GM10266 (cell line): ENCODE results near the gene MEGF9.

ENCODE experiments used
- DNase-seq: peaks from one replicate; pipeline ENCODE4 v3.0.0; 2012; ENCODE audit errors: extremely low spot score
- TF ChIP-seq, protein P1 (sequence below): IDR thresholded peaks from 2 replicates; pipeline ENCODE4 v1.5.1; 2012; ENCODE audit warnings: mild to moderate bottlenecking, low read depth; ENCODE audit not compliant: control insufficient read depth, insufficient read depth; ENCODE audit errors: missing control alignments

The MEGF9 gene

DNA sequence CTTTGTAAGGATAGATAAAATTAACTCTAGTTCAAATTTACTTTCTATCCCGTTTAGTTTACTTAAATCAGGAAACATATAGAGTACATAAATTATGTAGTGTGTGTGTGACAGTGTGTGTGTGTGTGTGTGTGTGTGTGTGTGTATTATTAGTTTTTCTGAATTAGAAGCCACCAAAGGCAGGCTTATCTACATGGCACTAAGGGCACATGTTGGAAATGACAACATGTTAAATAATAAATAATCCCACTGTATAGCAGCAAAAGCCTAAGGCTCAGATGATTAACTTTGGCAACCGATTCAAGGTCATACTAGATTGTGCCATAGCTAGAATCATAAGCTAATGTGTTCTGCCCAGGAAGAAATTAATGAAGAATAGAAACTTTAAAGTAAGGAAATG, 54.6 kb downstream of the MEGF9 start:
- TF ChIP-seq, protein P1, sequence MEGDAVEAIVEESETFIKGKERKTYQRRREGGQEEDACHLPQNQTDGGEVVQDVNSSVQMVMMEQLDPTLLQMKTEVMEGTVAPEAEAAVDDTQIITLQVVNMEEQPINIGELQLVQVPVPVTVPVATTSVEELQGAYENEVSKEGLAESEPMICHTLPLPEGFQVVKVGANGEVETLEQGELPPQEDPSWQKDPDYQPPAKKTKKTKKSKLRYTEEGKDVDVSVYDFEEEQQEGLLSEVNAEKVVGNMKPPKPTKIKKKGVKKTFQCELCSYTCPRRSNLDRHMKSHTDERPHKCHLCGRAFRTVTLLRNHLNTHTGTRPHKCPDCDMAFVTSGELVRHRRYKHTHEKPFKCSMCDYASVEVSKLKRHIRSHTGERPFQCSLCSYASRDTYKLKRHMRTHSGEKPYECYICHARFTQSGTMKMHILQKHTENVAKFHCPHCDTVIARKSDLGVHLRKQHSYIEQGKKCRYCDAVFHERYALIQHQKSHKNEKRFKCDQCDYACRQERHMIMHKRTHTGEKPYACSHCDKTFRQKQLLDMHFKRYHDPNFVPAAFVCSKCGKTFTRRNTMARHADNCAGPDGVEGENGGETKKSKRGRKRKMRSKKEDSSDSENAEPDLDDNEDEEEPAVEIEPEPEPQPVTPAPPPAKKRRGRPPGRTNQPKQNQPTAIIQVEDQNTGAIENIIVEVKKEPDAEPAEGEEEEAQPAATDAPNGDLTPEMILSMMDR, result no peak
- DNase-seq, result no peak

DNA sequence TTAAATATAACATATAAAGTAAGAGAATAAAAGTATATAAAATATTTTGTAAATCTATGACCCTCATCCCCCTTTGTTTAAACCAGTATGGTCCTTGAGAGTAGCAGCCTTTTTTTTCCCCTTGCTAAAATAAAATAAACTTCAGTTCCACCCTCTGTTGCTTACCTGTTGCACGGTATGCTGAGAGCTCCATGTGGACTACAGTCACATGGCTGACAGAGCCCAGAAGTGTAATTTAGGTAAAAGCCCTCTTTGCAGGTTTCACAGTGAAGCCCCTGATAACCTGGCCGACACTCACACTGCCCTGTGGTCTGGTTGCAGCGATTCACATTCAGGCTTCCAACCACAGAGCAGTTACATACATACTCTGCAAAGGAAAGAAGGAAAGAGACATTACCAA, 55.1 kb downstream of the MEGF9 start:
- TF ChIP-seq, protein P1, result no peak
- DNase-seq, result no peak

DNA sequence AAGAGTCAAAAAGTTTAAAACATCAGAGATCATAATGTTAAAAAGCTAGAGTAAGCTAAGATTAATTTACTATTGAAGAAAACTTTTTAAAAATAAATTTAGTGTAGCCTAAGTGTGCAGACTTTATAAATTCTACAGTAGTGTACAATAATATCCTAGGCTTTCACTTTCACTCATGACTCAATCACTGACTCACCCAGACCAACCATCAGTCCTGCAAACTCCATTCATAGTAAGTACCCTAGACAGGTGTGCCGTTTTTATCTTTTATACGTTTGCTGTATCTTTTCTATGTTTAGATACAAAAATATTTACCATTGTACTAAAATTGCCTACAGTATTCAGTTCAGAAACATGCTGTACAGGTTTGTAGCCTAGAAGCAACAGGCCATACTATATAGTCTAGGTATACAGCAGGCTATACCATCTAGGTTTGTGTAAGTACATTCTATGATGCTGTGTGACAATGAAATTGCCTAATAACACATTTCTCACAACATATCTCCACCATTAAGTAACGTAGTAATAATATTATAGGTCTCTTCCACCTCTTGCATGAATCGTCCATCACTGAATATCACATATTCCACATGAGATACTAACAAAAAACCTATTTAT, 59.2 kb downstream of the MEGF9 start:
- TF ChIP-seq, protein P1, result no peak
- no peak for DNase-seq

DNA sequence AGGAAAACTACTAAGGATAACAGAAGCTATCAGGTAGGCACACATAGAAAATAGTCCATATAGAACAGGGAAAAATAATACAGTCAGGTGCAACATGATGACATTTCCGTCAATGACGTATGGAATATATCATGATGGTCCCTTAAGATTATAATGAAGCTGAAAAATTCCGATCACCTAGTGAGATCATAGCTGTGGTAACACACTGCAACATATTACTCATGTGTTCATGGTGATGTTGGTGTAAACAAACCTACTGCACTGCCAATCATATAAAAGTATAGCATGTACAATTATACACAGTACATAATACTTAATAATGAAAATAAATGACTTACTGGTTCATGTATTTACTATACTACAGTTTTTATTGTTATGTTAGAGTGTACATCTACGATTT, 60.0 kb downstream of the MEGF9 start:
- TF ChIP-seq, protein P1, result no peak
- no peak for DNase-seq

DNA sequence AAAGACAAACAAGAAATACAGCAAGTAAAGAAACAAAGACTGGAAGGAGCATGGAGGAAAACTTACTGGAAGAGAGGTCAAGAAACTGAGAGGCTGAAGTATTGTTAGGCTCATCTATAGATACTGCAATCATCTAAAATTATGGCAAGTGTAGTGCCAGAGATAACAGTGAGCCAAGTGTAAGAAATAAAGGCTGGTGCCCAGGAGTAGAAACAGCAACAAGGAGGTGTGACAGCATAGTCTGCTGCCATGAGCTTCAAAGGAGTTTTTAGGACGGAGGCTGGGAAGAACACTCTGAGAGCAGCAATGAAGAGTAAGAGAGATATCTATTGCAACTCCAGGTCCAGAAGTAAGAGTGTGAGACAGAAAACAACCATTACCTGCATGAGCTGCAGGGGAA, 60.5 kb downstream of the MEGF9 start:
- DNase-seq, result no peak
- TF ChIP-seq, protein P1, result no peak

DNA sequence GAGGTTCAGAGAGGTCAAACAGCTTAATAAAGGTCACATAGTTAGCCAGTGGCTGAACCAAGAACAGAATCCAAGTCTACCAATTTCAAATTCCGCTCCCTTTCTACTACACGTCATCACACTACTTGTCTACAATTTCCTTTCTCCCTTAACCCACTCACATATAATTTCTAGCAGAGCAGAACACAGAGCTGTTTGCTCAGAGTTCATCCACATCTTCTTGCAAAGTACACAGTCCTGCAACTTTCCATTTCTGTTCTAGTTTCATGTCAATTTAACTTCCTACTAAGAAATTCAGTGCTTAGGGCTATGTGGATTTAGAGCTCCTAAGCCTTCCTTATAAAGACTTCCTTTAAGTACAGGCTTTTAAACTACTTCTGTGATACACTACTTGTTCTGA, 61.3 kb downstream of the MEGF9 start:
- no peak for DNase-seq
- TF ChIP-seq, protein P1, result no peak

DNA sequence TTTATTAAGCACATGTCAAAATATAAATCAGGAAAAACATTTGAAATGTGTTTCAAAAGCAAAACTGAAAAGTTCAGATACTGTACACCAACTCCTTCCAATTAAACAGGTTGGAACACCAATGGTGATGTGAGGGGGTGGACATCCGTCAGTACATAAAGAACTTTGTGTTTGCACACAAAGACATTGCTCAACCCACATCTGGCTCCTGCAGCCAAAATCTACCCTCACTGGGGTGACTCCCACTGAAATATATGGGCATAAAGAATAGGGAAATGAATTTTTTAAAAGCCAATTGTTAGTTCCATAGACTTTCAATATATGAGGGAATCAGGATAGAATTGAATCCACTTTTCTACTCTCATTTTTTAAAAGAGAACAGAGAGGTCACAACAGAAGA, 63.9 kb downstream of the MEGF9 start:
- DNase-seq, result no peak
- TF ChIP-seq, protein P1, result no peak
